GM10266 (cell line): ENCODE results near the gene THAP4.

Experiments
- DNase-seq: peaks from one replicate; pipeline ENCODE4 v3.0.0; 2012; ENCODE audit errors: extremely low spot score
- TF ChIP-seq, protein P1 (sequence below): IDR thresholded peaks from 2 replicates; pipeline ENCODE4 v1.5.1; 2012; ENCODE audit warnings: mild to moderate bottlenecking, low read depth; ENCODE audit not compliant: control insufficient read depth, insufficient read depth; ENCODE audit errors: missing control alignments

The THAP4 gene

DNA sequence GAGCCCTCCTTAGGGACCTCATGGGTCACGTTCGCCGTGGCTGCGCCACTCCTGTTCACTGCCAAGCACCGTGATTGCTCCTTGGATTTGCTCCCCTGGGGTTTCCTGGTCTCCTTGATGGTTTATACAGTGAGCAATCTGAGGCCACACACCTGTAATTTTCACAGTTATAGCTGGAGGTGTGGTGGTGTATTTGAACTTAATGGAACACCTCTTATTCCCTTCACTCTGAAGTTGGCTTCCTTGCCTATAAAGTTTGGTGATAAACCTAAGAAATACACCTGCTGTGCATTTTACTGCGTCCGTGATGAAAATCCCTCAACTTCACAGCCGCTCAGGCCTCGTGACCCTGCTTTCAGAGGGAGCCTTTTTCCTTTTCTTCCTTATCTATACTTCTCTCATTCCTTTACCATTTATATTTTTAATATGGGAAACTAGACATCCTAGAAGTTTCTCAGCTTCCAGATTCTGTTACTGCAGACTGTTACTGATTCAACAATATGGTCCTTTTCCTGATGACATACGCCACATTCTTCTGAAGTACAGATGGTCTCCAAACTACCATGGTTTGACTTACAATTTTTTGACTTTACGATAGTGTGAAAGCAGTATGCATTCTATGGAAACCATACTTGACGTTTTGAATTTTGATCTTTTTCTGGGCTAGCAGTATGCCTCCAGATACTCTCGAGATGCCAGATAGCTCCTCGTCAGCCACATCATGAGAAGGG lies 9.1 kb upstream of the THAP4 start:
- DNase-seq: no peak
- TF ChIP-seq, protein P1, sequence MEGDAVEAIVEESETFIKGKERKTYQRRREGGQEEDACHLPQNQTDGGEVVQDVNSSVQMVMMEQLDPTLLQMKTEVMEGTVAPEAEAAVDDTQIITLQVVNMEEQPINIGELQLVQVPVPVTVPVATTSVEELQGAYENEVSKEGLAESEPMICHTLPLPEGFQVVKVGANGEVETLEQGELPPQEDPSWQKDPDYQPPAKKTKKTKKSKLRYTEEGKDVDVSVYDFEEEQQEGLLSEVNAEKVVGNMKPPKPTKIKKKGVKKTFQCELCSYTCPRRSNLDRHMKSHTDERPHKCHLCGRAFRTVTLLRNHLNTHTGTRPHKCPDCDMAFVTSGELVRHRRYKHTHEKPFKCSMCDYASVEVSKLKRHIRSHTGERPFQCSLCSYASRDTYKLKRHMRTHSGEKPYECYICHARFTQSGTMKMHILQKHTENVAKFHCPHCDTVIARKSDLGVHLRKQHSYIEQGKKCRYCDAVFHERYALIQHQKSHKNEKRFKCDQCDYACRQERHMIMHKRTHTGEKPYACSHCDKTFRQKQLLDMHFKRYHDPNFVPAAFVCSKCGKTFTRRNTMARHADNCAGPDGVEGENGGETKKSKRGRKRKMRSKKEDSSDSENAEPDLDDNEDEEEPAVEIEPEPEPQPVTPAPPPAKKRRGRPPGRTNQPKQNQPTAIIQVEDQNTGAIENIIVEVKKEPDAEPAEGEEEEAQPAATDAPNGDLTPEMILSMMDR: no peak

DNA sequence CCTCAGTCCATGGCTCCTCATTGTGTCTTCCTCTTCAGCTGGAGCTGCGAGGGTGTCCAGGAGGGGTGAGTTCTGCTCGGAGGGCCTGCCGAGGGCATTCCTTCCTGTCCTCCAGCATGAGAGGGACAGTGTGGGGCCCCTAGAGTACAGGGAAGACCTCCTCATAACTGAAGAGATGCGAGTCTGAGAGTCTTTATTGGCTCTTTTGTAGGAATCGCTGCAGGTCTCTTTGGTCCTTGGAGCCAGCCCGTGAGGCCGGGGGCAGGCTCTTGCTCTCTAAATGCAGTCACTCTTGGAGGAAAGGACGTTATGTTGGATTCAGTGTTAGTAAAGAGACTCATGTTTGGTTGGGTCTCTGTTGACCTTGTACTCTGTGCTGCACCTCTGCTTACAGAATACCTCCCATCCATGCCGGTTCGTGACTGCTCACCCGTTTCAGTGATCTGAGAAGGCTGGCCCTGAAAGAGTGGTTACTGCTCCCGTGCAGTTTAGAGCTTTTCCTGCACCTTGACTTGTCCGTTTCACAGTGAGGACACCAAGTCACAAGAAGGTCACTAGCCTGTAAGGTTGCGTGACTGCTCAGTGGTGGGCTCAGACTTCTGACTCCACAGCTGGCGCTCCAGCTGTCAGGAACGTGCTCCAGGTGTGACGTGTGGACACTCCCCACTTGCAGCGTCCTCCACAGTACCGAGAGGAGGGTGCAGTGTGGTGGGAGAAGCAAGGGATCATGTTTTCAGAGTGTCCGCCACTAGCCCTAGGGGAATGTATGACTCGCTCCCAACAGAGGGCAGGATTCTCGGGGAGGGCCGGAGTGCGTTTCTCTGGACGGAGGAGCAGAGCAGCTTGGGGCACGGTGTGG lies 8.3 kb upstream of the THAP4 start:
- no peak for DNase-seq
- TF ChIP-seq, protein P1: no peak

DNA sequence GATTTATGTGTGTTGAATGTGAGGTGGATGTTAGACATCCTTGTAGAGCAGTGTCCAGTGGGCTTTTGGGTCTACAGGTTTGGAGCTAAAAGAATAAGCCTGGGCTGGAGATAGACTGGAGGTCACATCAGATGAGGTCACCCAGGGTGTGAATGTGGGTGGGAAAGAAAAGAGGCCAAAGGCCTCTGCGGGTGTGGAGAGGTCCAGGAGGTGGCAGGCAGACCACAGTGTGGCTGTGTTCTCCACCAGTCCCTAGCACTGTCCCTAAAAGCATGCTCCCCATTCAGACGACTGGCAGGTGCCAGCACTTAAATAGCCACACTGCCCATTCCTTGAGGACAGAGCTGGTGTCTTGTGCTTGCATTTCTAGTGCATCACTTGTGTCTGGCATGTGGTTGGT lies 4.7 kb upstream of the THAP4 start:
- DNase-seq: no peak
- TF ChIP-seq, protein P1: no peak

DNA sequence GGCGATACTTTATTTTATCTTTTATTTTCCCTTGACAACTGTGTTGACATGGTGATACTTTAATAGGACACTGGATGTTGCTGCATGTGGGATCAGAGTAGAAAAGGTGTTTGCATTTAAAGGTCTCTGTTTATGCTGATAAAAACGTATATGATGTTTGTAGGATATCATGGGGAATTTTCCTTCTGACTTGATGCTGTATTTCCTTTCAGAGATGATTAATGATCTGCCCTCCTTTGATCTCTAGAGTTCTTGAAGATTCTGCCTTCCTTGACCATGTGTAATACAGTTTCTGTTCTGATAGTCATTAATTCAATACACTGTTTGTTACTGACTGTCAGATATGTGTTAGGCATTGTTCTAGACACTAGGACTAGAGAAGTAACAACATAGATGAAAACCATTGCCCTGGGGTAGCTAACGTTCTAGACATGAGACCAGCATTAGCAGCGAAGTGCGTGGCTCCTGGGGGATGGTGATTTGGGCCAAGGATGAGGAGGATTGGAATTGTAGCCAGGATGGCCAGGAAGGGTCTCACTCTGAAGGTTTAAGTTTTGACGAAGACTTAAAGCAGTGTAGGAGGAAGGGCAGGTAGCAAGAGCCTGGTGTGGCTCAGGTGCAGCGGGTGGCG lies 3.3 kb upstream of the THAP4 start:
- no peak for DNase-seq
- TF ChIP-seq, protein P1: no peak

DNA sequence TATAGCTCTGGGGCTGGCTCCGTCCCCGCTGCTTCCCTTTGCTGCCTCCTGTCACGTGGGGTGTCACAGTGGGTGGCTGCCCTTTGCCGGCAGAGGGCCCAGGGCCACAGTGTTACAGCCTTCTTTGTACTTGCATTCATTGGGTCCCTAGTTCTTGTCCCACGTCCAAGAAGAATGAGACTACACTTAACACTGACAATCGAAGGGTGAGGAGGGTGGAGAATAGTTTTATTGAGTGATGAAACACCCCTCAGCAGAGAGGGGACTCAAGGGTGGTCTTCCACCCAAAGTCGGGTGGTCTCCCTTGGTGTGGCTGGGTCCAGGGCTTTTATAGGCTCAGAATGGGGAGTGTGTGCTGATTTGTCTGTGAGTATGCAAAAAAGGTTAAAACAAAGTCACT lies 2.4 kb upstream of the THAP4 start:
- TF ChIP-seq, protein P1: no peak
- no peak for DNase-seq

DNA sequence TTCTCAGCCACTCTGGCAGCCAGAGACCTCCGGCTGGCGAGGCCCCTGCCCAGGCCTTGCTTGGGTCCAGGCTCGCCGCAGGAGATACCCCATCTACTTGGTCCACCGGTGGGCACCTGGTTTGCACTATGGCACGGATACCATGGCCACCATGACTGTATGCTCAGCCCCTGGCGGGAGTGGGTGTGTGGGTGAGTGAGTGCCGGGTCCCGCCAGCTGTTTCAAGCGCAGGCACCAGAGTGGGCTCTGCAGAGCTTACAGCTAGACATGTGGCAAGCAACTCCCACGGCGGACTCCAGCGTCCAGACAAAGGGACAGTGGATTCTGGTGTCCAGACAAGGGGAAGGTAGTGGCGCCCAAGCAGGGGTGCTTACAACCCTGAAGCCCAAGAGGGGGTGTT lies 2.0 kb upstream of the THAP4 start:
- DNase-seq: no peak
- TF ChIP-seq, protein P1: no peak
